Measurements from ENCODE around the gene FAHD2A.
"Not testable (repeated sequence)": the region's sequence is repeated elsewhere in the genome, so short reads cannot be mapped to it uniquely, and the experiment has no call there.

The FAHD2A gene

DNA sequence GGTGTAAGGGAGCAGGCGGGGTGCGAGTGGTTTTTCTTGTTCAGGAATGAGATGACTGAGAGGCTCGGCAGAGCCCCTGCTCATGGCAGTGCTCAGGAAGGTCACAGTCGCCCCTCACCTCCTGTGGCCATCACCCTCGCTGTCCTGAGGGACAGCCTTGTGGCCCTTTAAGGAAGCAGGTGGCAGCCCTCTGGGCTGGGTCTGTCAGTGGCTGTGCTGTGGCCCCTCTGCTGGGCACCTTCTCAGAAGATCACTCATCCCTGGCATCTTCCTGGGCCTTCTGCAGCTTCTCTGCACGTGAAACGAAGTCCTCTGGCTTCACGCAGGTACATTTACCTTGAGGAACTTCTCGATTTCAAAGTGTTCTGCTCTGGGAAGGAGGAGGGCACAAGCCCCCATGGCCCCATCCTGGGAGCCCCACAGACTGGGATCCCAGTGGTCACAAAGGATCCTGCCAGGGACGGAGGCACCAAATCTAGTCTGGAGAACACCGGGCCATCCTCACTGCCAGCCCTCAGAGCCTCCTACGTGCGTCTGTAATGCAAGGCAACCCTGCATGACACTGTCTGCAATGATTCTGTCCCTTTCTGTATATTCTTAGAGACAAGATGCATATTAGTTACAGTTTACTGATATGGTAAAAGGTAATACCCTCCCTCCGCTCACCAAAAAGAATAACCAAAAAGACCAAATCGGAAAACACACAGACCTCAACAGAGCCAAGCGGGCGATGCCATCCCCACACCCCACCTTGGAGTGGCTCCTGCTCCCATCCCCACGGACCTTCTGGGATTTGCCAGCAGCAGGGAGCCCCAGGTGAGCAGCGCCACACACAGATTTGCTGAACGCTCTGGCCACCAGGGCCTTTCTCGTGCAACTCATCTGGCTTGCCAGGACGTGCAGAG is 25.9 kb upstream of the FAHD2A start:
- no peaks in the 10 kb centered on the region for H3K36me3 ChIP-seq (ENCODE audit: control insufficient read depth, insufficient read depth, low read length)
- no peaks in the 10 kb centered on the region for H3K27me3 ChIP-seq (replicated peaks; ENCODE audit: control insufficient read depth, insufficient read depth, low read length, poor library complexity, severe bottlenecking)
- no peak overlapping the region for H3K27ac ChIP-seq (ENCODE audit: insufficient read depth, low read length, poor library complexity, severe bottlenecking)
- no peak for DNase-seq
- H3K4me1 ChIP-seq (ENCODE audit: control insufficient read depth, insufficient read depth, low read length, poor library complexity, severe bottlenecking) = peaks cover 5% of the 10 kb centered on the region
- H3K9me3 ChIP-seq (ENCODE audit: control insufficient read depth, low read length) = no peaks in the 10 kb centered on the region
- no peak overlapping the region for H3K4me3 ChIP-seq (ENCODE audit: insufficient read depth, low read depth, low read length, poor library complexity, severe bottlenecking)

GRCh38 chr2:95377216-95378123 is 25.0 kb upstream of the FAHD2A start:
- no peaks in the 10 kb centered on the region for H3K36me3 ChIP-seq (ENCODE audit: control insufficient read depth, insufficient read depth, low read length)
- no peak for DNase-seq
- no peaks in the 10 kb centered on the region for H3K9me3 ChIP-seq (ENCODE audit: control insufficient read depth, low read length)
- peaks cover 2% of the 10 kb centered on the region for H3K27me3 ChIP-seq (replicated peaks; ENCODE audit: control insufficient read depth, insufficient read depth, low read length, poor library complexity, severe bottlenecking)
- no peak overlapping the region for H3K27ac ChIP-seq (ENCODE audit: insufficient read depth, low read length, poor library complexity, severe bottlenecking)
- peaks cover 5% of the 10 kb centered on the region for H3K4me1 ChIP-seq (ENCODE audit: control insufficient read depth, insufficient read depth, low read length, poor library complexity, severe bottlenecking)
- no peak overlapping the region for H3K4me3 ChIP-seq (ENCODE audit: insufficient read depth, low read depth, low read length, poor library complexity, severe bottlenecking)

DNA sequence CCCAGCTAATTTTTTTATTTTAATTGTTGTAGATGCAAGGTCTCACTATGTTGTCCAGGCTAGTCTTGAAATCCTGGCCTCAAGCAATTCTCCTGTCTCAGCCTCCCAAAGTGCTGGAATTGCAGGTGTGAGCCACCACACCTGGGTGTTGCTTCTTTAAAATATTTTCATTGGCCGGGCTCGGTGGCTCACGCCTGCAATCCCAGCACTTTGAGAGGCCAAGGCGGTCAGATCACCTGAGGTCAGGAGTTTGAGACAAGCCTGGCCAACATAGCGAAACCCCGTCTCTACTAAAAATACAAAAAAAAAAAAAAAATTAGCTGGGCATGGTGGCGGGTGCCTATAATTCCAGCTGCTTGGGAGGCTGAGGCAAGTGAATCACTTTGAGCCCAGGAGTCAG is 24.2 kb upstream of the FAHD2A start:
- not testable (repeated sequence) for H3K36me3 ChIP-seq (ENCODE audit: control insufficient read depth, insufficient read depth, low read length); H3K27me3 ChIP-seq (replicated peaks; ENCODE audit: control insufficient read depth, insufficient read depth, low read length, poor library complexity, severe bottlenecking); H3K4me1 ChIP-seq (ENCODE audit: control insufficient read depth, insufficient read depth, low read length, poor library complexity, severe bottlenecking); H3K9me3 ChIP-seq (ENCODE audit: control insufficient read depth, low read length); H3K4me3 ChIP-seq (ENCODE audit: insufficient read depth, low read depth, low read length, poor library complexity, severe bottlenecking); DNase-seq; H3K27ac ChIP-seq (ENCODE audit: insufficient read depth, low read length, poor library complexity, severe bottlenecking)

DNA sequence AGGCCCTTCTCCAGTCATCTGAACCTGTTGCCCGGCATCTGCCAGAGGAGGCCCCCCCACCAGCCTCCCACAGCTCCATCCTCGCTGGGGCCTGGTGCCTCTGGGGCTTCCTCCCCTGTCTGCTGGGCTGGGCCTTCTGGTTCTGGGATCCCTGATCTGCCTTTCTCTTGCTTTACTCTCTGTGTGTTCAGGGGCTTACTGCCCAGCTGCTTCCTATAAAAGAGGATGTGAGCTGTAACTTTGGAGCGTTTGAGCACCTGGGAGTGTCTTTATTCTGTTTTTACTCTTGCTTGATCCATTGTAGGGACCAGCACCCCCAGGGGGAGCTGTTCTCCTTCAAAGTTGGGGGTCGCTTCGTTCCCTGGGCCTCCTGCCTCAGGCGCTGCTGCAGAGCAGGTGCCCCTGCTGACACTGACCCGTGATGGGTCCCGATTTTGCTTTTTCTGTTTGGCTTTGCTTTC is 23.1 kb upstream of the FAHD2A start:
- Histone ChIP-seq H3K4me1 (ENCODE audit: control insufficient read depth, insufficient read depth, low read length, poor library complexity, severe bottlenecking) (peaks cover 5% of the 10 kb centered on the region), H3K27me3 (replicated peaks; ENCODE audit: control insufficient read depth, insufficient read depth, low read length, poor library complexity, severe bottlenecking) (peaks cover 2% of the 10 kb centered on the region), H3K4me3 (ENCODE audit: insufficient read depth, low read depth, low read length, poor library complexity, severe bottlenecking) (no peak overlapping the region), H3K9me3 (ENCODE audit: control insufficient read depth, low read length) (no peaks in the 10 kb centered on the region), H3K27ac (ENCODE audit: insufficient read depth, low read length, poor library complexity, severe bottlenecking) (no peak overlapping the region), H3K36me3 (ENCODE audit: control insufficient read depth, insufficient read depth, low read length) (no peaks in the 10 kb centered on the region)
- no peak for DNase-seq

DNA sequence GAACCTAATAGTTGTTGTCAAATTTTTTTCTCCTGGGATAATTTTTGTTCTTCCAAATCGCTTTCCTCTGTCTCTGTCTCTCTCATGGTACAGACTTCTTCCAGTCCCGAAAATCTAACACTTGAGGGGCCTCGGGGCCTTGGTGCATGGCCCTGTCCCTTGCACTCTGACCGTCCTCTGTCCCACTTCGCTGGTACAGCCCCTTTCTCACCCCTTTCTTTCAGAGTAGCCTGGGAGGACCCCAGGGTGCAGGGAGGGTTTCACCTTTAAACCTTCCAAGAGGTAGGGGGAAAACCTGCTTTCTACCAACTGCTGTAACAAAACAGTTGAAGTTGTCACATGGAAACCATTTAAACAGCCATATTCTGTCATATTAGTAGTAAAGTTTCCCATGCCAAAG is 22.2 kb upstream of the FAHD2A start:
- Histone ChIP-seq H3K27me3 (replicated peaks; ENCODE audit: control insufficient read depth, insufficient read depth, low read length, poor library complexity, severe bottlenecking) (peaks cover 2% of the 10 kb centered on the region), H3K36me3 (ENCODE audit: control insufficient read depth, insufficient read depth, low read length) (no peaks in the 10 kb centered on the region), H3K4me3 (ENCODE audit: insufficient read depth, low read depth, low read length, poor library complexity, severe bottlenecking) (no peak overlapping the region), H3K27ac (ENCODE audit: insufficient read depth, low read length, poor library complexity, severe bottlenecking) (no peak overlapping the region), H3K9me3 (ENCODE audit: control insufficient read depth, low read length) (no peaks in the 10 kb centered on the region), H3K4me1 (ENCODE audit: control insufficient read depth, insufficient read depth, low read length, poor library complexity, severe bottlenecking) (peaks cover under 1% of the 10 kb centered on the region)
- no peak for DNase-seq

DNA sequence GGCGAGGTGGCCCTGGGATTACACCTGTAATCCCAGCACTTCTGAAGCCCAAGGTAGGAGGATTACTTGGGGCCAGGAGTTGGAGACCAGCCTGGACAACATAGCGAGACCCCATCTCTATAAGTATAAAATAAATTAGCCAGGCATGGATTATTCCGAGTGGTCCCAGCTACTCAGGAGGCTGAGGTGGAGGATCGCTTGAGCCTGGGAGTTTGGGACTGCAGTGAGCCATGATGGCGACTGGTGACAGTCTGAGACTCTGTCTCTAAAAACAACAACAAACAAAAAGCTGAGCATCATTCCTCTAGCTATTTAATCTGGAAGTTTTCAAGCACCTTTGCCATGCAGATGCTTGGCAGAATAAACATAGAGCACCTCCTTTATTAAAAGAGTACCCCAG is 21.8 kb upstream of the FAHD2A start:
- DNase-seq = no peak
- Histone ChIP-seq H3K27me3 (replicated peaks; ENCODE audit: control insufficient read depth, insufficient read depth, low read length, poor library complexity, severe bottlenecking) (peaks cover 2% of the 10 kb centered on the region), H3K4me3 (ENCODE audit: insufficient read depth, low read depth, low read length, poor library complexity, severe bottlenecking) (no peak overlapping the region), H3K4me1 (ENCODE audit: control insufficient read depth, insufficient read depth, low read length, poor library complexity, severe bottlenecking) (no peaks in the 10 kb centered on the region), H3K9me3 (ENCODE audit: control insufficient read depth, low read length) (no peaks in the 10 kb centered on the region), H3K27ac (ENCODE audit: insufficient read depth, low read length, poor library complexity, severe bottlenecking) (no peak overlapping the region), H3K36me3 (ENCODE audit: control insufficient read depth, insufficient read depth, low read length) (no peaks in the 10 kb centered on the region)

DNA sequence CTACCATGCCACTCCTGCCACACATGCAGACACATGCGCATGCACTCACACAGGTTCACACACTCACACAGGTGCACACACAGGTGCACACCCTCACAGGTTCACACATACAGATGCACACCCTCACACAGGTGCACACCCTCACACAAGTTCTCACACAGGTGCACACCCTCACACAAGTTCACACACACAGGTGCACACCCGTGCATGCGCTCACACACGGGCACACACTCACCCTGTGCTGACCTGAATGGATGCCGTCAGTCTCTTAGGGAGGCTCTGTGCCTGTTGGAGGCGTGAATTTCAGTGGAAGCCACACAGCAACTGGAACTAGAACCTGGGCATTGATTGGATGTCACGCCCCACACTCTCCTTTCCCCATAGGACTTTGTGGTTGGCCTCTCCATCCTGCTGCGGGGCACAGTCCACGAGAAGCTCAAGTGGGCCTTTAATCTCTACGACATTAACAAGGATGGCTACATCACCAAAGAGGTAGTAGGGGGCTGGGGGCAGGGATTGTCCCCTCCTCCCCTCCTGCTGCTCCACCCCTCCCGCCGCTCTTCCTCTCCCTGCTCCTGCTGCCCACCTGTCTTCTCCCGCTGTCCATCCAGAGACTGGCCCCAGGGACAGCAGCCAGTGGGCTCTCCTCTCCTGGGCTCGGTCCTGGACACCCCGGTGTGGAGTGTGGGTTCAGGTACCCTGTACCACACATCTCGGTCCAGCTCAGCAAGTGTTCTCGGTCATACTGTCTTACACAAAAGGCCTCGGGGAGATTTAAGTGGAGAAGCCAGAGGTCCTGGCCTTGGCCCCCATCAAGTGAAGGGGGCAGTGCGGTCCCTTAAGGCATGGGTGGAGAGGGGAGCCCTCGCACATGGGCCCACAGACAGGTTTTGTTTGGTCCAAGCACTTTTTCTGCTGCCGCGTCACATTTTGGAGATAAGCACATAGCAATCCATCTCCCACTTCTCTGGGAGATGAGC is 21.0 kb upstream of the FAHD2A start:
- Histone ChIP-seq H3K27me3 (replicated peaks; ENCODE audit: control insufficient read depth, insufficient read depth, low read length, poor library complexity, severe bottlenecking) (peaks cover 2% of the 10 kb centered on the region), H3K4me3 (ENCODE audit: insufficient read depth, low read depth, low read length, poor library complexity, severe bottlenecking) (no peak overlapping the region), H3K27ac (ENCODE audit: insufficient read depth, low read length, poor library complexity, severe bottlenecking) (no peak overlapping the region), H3K9me3 (ENCODE audit: control insufficient read depth, low read length) (no peaks in the 10 kb centered on the region), H3K36me3 (ENCODE audit: control insufficient read depth, insufficient read depth, low read length) (no peaks in the 10 kb centered on the region), H3K4me1 (ENCODE audit: control insufficient read depth, insufficient read depth, low read length, poor library complexity, severe bottlenecking) (no peaks in the 10 kb centered on the region)
- DNase-seq = no peak

DNA sequence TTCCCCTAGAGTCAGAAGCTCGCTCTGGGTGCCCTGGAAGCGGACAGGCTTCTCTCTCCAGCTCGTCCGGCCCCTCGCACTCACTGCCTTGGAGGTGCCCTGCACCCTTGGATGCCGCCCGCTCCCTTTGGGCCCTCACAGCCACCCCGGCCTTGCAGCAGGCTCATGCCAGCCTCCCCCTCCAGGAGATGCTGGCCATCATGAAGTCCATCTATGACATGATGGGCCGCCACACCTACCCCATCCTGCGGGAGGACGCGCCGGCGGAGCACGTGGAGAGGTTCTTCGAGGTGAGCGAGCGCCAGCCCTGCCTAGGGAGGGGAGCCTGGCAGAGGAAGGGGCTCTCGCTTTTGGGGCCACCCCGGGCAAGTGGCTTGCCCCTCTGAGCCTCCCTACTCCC is 20.3 kb upstream of the FAHD2A start:
- Histone ChIP-seq H3K9me3 (ENCODE audit: control insufficient read depth, low read length) (no peaks in the 10 kb centered on the region), H3K36me3 (ENCODE audit: control insufficient read depth, insufficient read depth, low read length) (no peaks in the 10 kb centered on the region), H3K4me1 (ENCODE audit: control insufficient read depth, insufficient read depth, low read length, poor library complexity, severe bottlenecking) (no peaks in the 10 kb centered on the region), H3K4me3 (ENCODE audit: insufficient read depth, low read depth, low read length, poor library complexity, severe bottlenecking) (no peak overlapping the region), H3K27ac (ENCODE audit: insufficient read depth, low read length, poor library complexity, severe bottlenecking) (no peak overlapping the region), H3K27me3 (replicated peaks; ENCODE audit: control insufficient read depth, insufficient read depth, low read length, poor library complexity, severe bottlenecking) (peaks cover 2% of the 10 kb centered on the region)
- no peak for DNase-seq

Measured in effector memory CD4-positive, alpha-beta T cell (primary cell).